OCI-LY7 (cell line): Measurements from ENCODE around the gene AGR2. TPM values are rescaled to one million over a fixed set of nuclear protein-coding genes. Genes with fewer than 3 reads are reported as not detected.
"Not testable (repeated sequence)": the region's sequence is repeated elsewhere in the genome, so short reads cannot be mapped to it uniquely, and the experiment has no call there.

Source experiments
- Bru-seq: library from RNA; stranded (reverse); fragments of 400-500 nt; gene quantifications from one replicate; lab custom pipeline; 2021; lab: Mats Ljungman, UMichigan
- BruChase-seq, 2 experiments: library from RNA; stranded (reverse); fragments of 400-500 nt; gene quantifications; one replicate each; lab custom pipeline; 2021; lab: Mats Ljungman, UMichigan
- BruUV-seq: library from RNA; stranded (reverse); fragments of 400-500 nt; replicated peaks from 2 replicates; lab custom pipeline; 2021; lab: Mats Ljungman, UMichigan
- CTCF ChIA-PET: fragments of 300-600 bp; sonication (Branson Sonifier 250); formaldehyde crosslinking; loops from one replicate; lab custom pipeline; 2022; ENCODE audit warnings: antibody characterized with exemption; ENCODE audit not compliant: unreplicated experiment; lab: Charles Lee
- POLR2A ChIA-PET: fragments of 300-600 bp; sonication (Branson Sonifier 250); formaldehyde crosslinking; loops from one replicate; lab custom pipeline; 2022; ENCODE audit warnings: antibody characterized with exemption; lab: Charles Lee
- DNase-seq: peaks from one replicate; pipeline ENCODE4 v3.0.0-alpha.2; 2015; ENCODE audit warnings: low spot score
- H2AFZ ChIP-seq: fragments of 200-600 bp; sonication (generic), shearing (Covaris generic); 2 replicates; pipeline ENCODE4 v1.6.1; 2014; ENCODE audit warnings: mild to moderate bottlenecking, antibody characterized with exemption, low read length, moderate library complexity
- H3K27ac ChIP-seq: fragments of 200-600 bp; sonication (generic); 2 replicates; pipeline ENCODE4 v1.5.1; 2014; ENCODE audit warnings: mixed run types, low read depth, mild to moderate bottlenecking, moderate library complexity, low read length, inconsistent platforms; ENCODE audit not compliant: poor library complexity, severe bottlenecking
- H3K36me3 ChIP-seq: fragments of 200-600 bp; sonication (generic); 2 replicates; pipeline ENCODE4 v1.6.1; 2014; ENCODE audit warnings: mild to moderate bottlenecking, antibody characterized with exemption, low read length, moderate library complexity, mixed read lengths; ENCODE audit not compliant: insufficient read depth
- H3K4me1 ChIP-seq: fragments of 200-600 bp; sonication (generic); 2 replicates; pipeline ENCODE4 v1.5.1; 2014; ENCODE audit warnings: mild to moderate bottlenecking, low read length; ENCODE audit not compliant: insufficient read depth, poor library complexity, severe bottlenecking
- H3K4me2 ChIP-seq: fragments of 200-600 bp; sonication (generic); 2 replicates; pipeline ENCODE4 v1.6.1; 2014; ENCODE audit warnings: mild to moderate bottlenecking, low read length
- H3K4me3 ChIP-seq: fragments of 200-600 bp; sonication (generic); 2 replicates; pipeline ENCODE4 v1.5.1; 2014; ENCODE audit warnings: mild to moderate bottlenecking, low read depth, low read length; ENCODE audit not compliant: poor library complexity, severe bottlenecking
- H3K79me2 ChIP-seq: fragments of 200-600 bp; sonication (generic); 2 replicates; pipeline ENCODE4 v1.6.1; 2016; ENCODE audit warnings: low read depth, mild to moderate bottlenecking, low read length, moderate library complexity, mixed read lengths; ENCODE audit not compliant: insufficient read depth
- H3K9me2 ChIP-seq: fragments of 200-600 bp; sonication (generic); 2 replicates; pipeline ENCODE4 v1.6.1; 2016; ENCODE audit warnings: mild to moderate bottlenecking, low read length, mixed read lengths; ENCODE audit not compliant: insufficient read depth
- H3K9me3 ChIP-seq: fragments of 200-600 bp; sonication (generic); 2 replicates; pipeline ENCODE4 v1.6.1; 2014; ENCODE audit warnings: mild to moderate bottlenecking, mixed run types, low read length, mixed read lengths
- H4K20me1 ChIP-seq: fragments of 200-600 bp; sonication (generic); 2 replicates; pipeline ENCODE4 v1.6.1; 2014; ENCODE audit warnings: mild to moderate bottlenecking, antibody characterized with exemption, low read length, moderate library complexity, mixed read lengths; ENCODE audit not compliant: insufficient read depth
- EZH2phosphoT487 ChIP-seq: fragments of 200-600 bp; sonication (generic); IDR thresholded peaks from 2 replicates; pipeline ENCODE4 v1.6.1; 2018; ENCODE audit warnings: low read depth, borderline replicate concordance, mild to moderate bottlenecking, mixed run types, antibody characterized with exemption, low read length, moderate library complexity, mixed read lengths
- intact Hi-C: fragments of 100-400 bp; cut with micrococcal nuclease; formaldehyde crosslinking; loops from one replicate; pipeline ENCODE4 v1.10.0; 2022; ENCODE audit not compliant: unreplicated experiment
- long read RNA-seq: library from polyadenylated mRNA; stranded (forward); transcript quantifications from one replicate; pipeline ENCODE4 v2.0.0, GENCODE V29; 2022
- total RNA-seq, 2 experiments: library from RNA; depleted of rRNA in 1 of 2; stranded (reverse); fragments of >200 nt in 1 of 2; shearing (Covaris generic) in 1 of 2; gene quantifications; 2 replicates each; pipeline ENCODE4 v1.2.3, GENCODE V29; 2014 to 2022
- TF ChIP-seq, protein P1 (sequence below): fragments of 200-600 bp; sonication (generic); conservative IDR thresholded peaks from 2 replicates; pipeline ENCODE4 v1.5.1; 2014; ENCODE audit warnings: mild to moderate bottlenecking, antibody characterized with exemption, low read length, moderate library complexity, mixed read lengths

AGR2 gene
- total RNA-seq (2014; rRNA removed; shearing (Covaris generic)): not detected in 2 replicates
- total RNA-seq (2022): not detected in 2 replicates
- not detected for Bru-seq, nascent RNA
- percentile 8 among the genes with signal in this experiment for BruChase-seq, experiment 1, labeled RNA remaining after a 6-hour chase
- percentile 8 among the genes with signal in this experiment for BruChase-seq, experiment 2, labeled RNA remaining after a 2-hour chase
- long read RNA-seq: 0 reads

DNA sequence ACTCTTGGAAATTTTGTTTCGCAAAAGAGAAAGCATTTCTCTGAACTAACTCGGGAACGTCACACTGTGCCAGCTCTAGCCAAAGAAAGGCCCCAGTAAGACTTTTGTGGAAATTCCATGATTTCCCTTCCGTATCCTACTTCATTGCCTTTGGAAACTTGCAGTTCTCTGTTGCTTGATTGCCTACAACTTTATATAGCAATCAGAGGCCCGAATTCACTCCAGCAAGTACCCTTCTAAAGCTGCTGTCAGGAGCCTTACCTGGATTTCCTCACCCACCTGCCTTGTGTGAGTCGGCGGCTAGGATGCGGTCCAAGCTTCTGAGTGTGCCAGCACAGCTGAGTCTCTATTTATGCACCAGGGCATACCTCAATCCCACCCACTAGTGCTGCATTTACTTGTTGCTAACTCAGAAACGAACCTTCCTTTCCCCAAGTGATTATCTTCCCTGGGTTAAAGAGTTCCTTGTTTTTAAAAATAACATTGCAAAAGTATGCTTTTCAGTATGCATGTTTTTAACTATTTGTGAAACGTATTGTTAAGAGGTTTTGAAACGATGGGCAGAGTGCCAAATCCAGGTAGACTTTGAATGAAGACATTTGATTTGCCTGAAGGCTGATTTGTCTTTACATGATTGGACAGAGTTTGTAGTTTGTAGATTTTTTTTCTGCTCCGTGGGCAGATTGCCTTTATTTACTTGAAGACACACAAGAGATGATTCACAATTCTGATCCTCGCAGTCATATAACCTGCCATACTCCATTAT, at the start of gene AGR2:
Gene AGR2 (minus strand): TSS at position 326 of the 766 bp plus-strand sequence. CDS start 3,203 bp downstream, outside the sequence.
- ChIA-PET POLR2A (no interaction called here), CTCF (no interaction called here)
- no peaks in the 10 kb centered on the region for H3K9me3 ChIP-seq
- no peaks in the 10 kb centered on the region for H3K36me3 ChIP-seq
- H2AFZ ChIP-seq: no peak within 1 kb of the TSS
- H3K27ac ChIP-seq: no peak within 1 kb of the TSS
- H3K4me1 ChIP-seq: no peaks in the 10 kb centered on the region
- no peak within 1 kb of the TSS for H3K4me2 ChIP-seq
- no peak for TF ChIP-seq EZH2phosphoT487
- TF ChIP-seq, protein P1, sequence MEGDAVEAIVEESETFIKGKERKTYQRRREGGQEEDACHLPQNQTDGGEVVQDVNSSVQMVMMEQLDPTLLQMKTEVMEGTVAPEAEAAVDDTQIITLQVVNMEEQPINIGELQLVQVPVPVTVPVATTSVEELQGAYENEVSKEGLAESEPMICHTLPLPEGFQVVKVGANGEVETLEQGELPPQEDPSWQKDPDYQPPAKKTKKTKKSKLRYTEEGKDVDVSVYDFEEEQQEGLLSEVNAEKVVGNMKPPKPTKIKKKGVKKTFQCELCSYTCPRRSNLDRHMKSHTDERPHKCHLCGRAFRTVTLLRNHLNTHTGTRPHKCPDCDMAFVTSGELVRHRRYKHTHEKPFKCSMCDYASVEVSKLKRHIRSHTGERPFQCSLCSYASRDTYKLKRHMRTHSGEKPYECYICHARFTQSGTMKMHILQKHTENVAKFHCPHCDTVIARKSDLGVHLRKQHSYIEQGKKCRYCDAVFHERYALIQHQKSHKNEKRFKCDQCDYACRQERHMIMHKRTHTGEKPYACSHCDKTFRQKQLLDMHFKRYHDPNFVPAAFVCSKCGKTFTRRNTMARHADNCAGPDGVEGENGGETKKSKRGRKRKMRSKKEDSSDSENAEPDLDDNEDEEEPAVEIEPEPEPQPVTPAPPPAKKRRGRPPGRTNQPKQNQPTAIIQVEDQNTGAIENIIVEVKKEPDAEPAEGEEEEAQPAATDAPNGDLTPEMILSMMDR: no peak
- intact Hi-C loops: loop anchor here (5.0 kb wide), 1 partner anchor 112 kb away; no protein-coding TSS in a partner anchor
- no TSS peak for BruUV-seq
- no peaks in the 10 kb centered on the region for H3K79me2 ChIP-seq
- DNase-seq: no peak
- H3K9me2 ChIP-seq: no peaks in the 10 kb centered on the region
- H3K4me3 ChIP-seq: no peak within 1 kb of the TSS
- no peaks in the 10 kb centered on the region for H4K20me1 ChIP-seq

DNA sequence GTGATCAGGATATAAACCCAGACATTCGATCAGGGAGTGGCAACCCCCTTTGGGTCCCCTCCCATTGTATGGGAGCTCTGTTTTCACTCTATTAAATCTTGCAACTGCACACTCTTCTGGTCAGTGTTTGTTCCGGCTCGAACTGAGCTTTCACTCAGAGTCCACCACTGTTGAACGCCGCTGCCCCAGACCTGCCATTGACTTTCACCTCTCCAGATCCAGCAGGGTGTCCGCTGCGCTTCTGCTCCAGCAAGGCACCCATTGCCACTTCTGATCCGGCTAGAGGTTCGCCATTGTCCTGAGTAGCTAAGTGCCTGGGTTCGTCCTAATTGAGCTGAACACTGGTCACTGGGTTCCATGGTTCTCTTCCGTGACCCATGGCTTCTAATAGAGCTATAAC, 48.4 kb upstream of the AGR2 start:
- CTCF ChIA-PET, H3K4me3 ChIP-seq, DNase-seq, H3K36me3 ChIP-seq, H3K9me2 ChIP-seq, H3K79me2 ChIP-seq, H2AFZ ChIP-seq, H4K20me1 ChIP-seq, H3K27ac ChIP-seq, intact Hi-C loops, BruUV-seq, H3K4me1 ChIP-seq, H3K4me2 ChIP-seq, H3K9me3 ChIP-seq: not testable (repeated sequence)
- POLR2A ChIA-PET: interaction anchor here (0.6 to 1.1 kb wide), 3 partner anchors 14 to 585 kb away, joined by 3 read pairs; no protein-coding TSS in a partner anchor

DNA sequence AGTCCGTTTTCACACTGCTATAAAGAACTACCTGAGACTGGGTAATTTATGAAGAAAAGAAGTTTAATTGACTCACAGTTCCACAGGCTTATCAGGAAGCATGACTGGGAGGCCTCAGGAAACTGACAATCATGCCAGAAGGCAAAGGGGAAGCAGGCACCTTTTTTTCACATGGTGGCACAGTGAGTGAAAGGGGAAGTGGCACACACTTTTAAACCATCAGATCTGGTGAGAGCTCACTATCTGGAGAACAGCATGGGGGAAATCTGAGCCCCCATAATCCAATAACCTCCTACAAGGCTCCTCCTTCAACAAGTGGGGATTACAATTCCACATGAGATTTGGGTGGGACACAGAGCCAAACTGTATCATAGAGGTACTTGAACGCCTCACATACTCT, 47.0 kb upstream of the AGR2 start:
- Histone ChIP-seq H4K20me1 (no peaks in the 10 kb centered on the region), H3K4me1 (no peaks in the 10 kb centered on the region), H3K36me3 (no peaks in the 10 kb centered on the region), H3K79me2 (no peaks in the 10 kb centered on the region), H3K4me2 (no peak overlapping the region), H3K9me3 (no peaks in the 10 kb centered on the region), H3K27ac (no peak overlapping the region), H3K4me3 (no peak overlapping the region), H2AFZ (no peak overlapping the region), H3K9me2 (no peaks in the 10 kb centered on the region)
- no TSS peak for BruUV-seq
- intact Hi-C loops: no loop called here
- DNase-seq: no peak
- CTCF ChIA-PET: no interaction called here
- no peak for TF ChIP-seq EZH2phosphoT487
- TF ChIP-seq, protein P1: no peak
- POLR2A ChIA-PET: interaction anchor here (0.7 to 1.3 kb wide), 2 partner anchors 14 to 110 kb away, joined by 4 to 6 read pairs; no protein-coding TSS in a partner anchor
